ENCODE results near the gene YIPF2.

The YIPF2 gene

GRCh38 chr19:10966809-10967208 lies 38.4 kb upstream of the YIPF2 start:
- ChIA-PET CTCF (interaction anchor here (1.0 kb wide), 2 partner anchors 10 to 12 kb away, joined by 3 to 4 read pairs; no protein-coding TSS in a partner anchor), POLR2A (interaction anchor here (0.6 kb wide), 1 partner anchor 12 kb away, joined by 3 read pairs; no protein-coding TSS in a partner anchor)
- no peak overlapping the region for H3K4me3 ChIP-seq (ENCODE audit: control insufficient read depth in 1 of 7, extremely low read depth in 1 of 7, insufficient read depth in 4 of 7, low read depth in 2 of 7, low read length in 6 of 7)
- peaks cover 5 to 23% (median 14%) of the 10 kb centered on the region in 4 experiments for H3K4me1 ChIP-seq (ENCODE audit: control extremely low read depth in 1 of 4, control insufficient read depth in 4 of 4, insufficient read depth in 4 of 4, low read length in 3 of 4)
- H3K9me3 ChIP-seq (ENCODE audit: control extremely low read depth in 1 of 5, control insufficient read depth in 4 of 5, insufficient read depth in 2 of 5, low read depth in 1 of 5, low read length in 4 of 5), result no peaks in the 10 kb centered on the region
- no peak overlapping the region for H3K27ac ChIP-seq (ENCODE audit: insufficient read depth in 1 of 2, low read depth in 1 of 2, low read length in 2 of 2, poor library complexity in 1 of 2, severe bottlenecking in 2 of 2)
- peaks cover 0 to 3% (median 0%) of the 10 kb centered on the region in 4 experiments for H3K36me3 ChIP-seq (ENCODE audit: control insufficient read depth in 4 of 4, insufficient read depth in 4 of 4, low read length in 3 of 4)
- WGBS (ENCODE audit: insufficient coverage), result 94% methylated on average over 7 of the region's 8 CpGs
- H3K27me3 ChIP-seq (replicated peaks in 2 of 5; ENCODE audit: control insufficient read depth in 4 of 5, insufficient read depth in 5 of 5, low read length in 4 of 5), result no peaks in the 10 kb centered on the region
- DNase-seq, result no peak

- Histone ChIP-seq H3K27ac (ENCODE audit: insufficient read depth in 1 of 2, low read depth in 1 of 2, low read length in 2 of 2, poor library complexity in 1 of 2, severe bottlenecking in 2 of 2) (no peak overlapping the region), H3K27me3 (replicated peaks in 2 of 5; ENCODE audit: control insufficient read depth in 4 of 5, insufficient read depth in 5 of 5, low read length in 4 of 5) (no peaks in the 10 kb centered on the region), H3K4me3 (ENCODE audit: control insufficient read depth in 1 of 7, extremely low read depth in 1 of 7, insufficient read depth in 4 of 7, low read depth in 2 of 7, low read length in 6 of 7) (no peak overlapping the region), H3K4me1 (ENCODE audit: control extremely low read depth in 1 of 4, control insufficient read depth in 4 of 4, insufficient read depth in 4 of 4, low read length in 3 of 4) (peaks cover 8 to 26% (median 16%) of the 10 kb centered on the region in 4 experiments), H3K9me3 (ENCODE audit: control extremely low read depth in 1 of 5, control insufficient read depth in 4 of 5, insufficient read depth in 2 of 5, low read depth in 1 of 5, low read length in 4 of 5) (no peaks in the 10 kb centered on the region), H3K36me3 (ENCODE audit: control insufficient read depth in 4 of 4, insufficient read depth in 4 of 4, low read length in 3 of 4) (peaks cover 0 to 3% (median 0%) of the 10 kb centered on the region in 4 experiments)
- 100% methylated on average over 3 of the region's 6 CpGs for WGBS (ENCODE audit: insufficient coverage)
- POLR2A ChIA-PET, result no interaction called here
- DNase-seq, result no peak
- CTCF ChIA-PET, result no interaction called here
These were observed 37.0 kb upstream of the YIPF2 start for GRCh38 chr19:10965398-10965797.

GRCh38 chr19:10964903-10965302 lies 36.5 kb upstream of the YIPF2 start:
- Histone ChIP-seq H3K27ac (ENCODE audit: insufficient read depth in 1 of 2, low read depth in 1 of 2, low read length in 2 of 2, poor library complexity in 1 of 2, severe bottlenecking in 2 of 2) (no peak overlapping the region), H3K9me3 (ENCODE audit: control extremely low read depth in 1 of 5, control insufficient read depth in 4 of 5, insufficient read depth in 2 of 5, low read depth in 1 of 5, low read length in 4 of 5) (no peaks in the 10 kb centered on the region), H3K36me3 (ENCODE audit: control insufficient read depth in 4 of 4, insufficient read depth in 4 of 4, low read length in 3 of 4) (peaks cover 0 to 3% (median 0%) of the 10 kb centered on the region in 4 experiments), H3K4me1 (ENCODE audit: control extremely low read depth in 1 of 4, control insufficient read depth in 4 of 4, insufficient read depth in 4 of 4, low read length in 3 of 4) (peaks cover 8 to 31% (median 21%) of the 10 kb centered on the region in 4 experiments), H3K4me3 (ENCODE audit: control insufficient read depth in 1 of 7, extremely low read depth in 1 of 7, insufficient read depth in 4 of 7, low read depth in 2 of 7, low read length in 6 of 7) (no peak overlapping the region), H3K27me3 (replicated peaks in 2 of 5; ENCODE audit: control insufficient read depth in 4 of 5, insufficient read depth in 5 of 5, low read length in 4 of 5) (no peaks in the 10 kb centered on the region)
- WGBS (ENCODE audit: insufficient coverage), result 97% methylated on average over 4 of the region's 4 CpGs
- DNase-seq, result no peak
- CTCF ChIA-PET, result no interaction called here
- POLR2A ChIA-PET, result no interaction called here

GRCh38 chr19:10963865-10964264 lies 35.4 kb upstream of the YIPF2 start:
- H3K36me3 ChIP-seq (ENCODE audit: control insufficient read depth in 4 of 4, insufficient read depth in 4 of 4, low read length in 3 of 4), result peaks cover 0 to 3% (median 0%) of the 10 kb centered on the region in 4 experiments
- no peak overlapping the region for H3K27ac ChIP-seq (ENCODE audit: insufficient read depth in 1 of 2, low read depth in 1 of 2, low read length in 2 of 2, poor library complexity in 1 of 2, severe bottlenecking in 2 of 2)
- H3K9me3 ChIP-seq (ENCODE audit: control extremely low read depth in 1 of 5, control insufficient read depth in 4 of 5, insufficient read depth in 2 of 5, low read depth in 1 of 5, low read length in 4 of 5), result no peaks in the 10 kb centered on the region
- WGBS (ENCODE audit: insufficient coverage), result 96% methylated on average over 4 of the region's 4 CpGs
- DNase-seq, result no peak
- H3K4me1 ChIP-seq (ENCODE audit: control extremely low read depth in 1 of 4, control insufficient read depth in 4 of 4, insufficient read depth in 4 of 4, low read length in 3 of 4), result peaks cover 8 to 35% (median 25%) of the 10 kb centered on the region in 4 experiments
- ChIA-PET CTCF (interaction anchor here (0.6 kb wide), 2 partner anchors 9 to 13 kb away, joined by 3 read pairs; no protein-coding TSS in a partner anchor), POLR2A (no interaction called here)
- H3K27me3 ChIP-seq (replicated peaks in 2 of 5; ENCODE audit: control insufficient read depth in 4 of 5, insufficient read depth in 5 of 5, low read length in 4 of 5), result no peaks in the 10 kb centered on the region
- H3K4me3 ChIP-seq (ENCODE audit: control insufficient read depth in 1 of 7, extremely low read depth in 1 of 7, insufficient read depth in 4 of 7, low read depth in 2 of 7, low read length in 6 of 7), result no peak overlapping the region

GRCh38 chr19:10962863-10963262 lies 34.4 kb upstream of the YIPF2 start:
- H3K27ac ChIP-seq (ENCODE audit: insufficient read depth in 1 of 2, low read depth in 1 of 2, low read length in 2 of 2, poor library complexity in 1 of 2, severe bottlenecking in 2 of 2), result no peak overlapping the region
- ChIA-PET POLR2A (no interaction called here), CTCF (interaction anchor here (1.2 kb wide), 1 partner anchor 21 kb away, joined by 3 read pairs; no protein-coding TSS in a partner anchor)
- peak overlapping the region in 2 of 7 experiments; percentile 1 to 33 for H3K4me3 ChIP-seq (ENCODE audit: control insufficient read depth in 1 of 7, extremely low read depth in 1 of 7, insufficient read depth in 4 of 7, low read depth in 2 of 7, low read length in 6 of 7)
- 98% methylated on average over 6 of the region's 10 CpGs for WGBS (ENCODE audit: insufficient coverage)
- H3K27me3 ChIP-seq (replicated peaks in 2 of 5; ENCODE audit: control insufficient read depth in 4 of 5, insufficient read depth in 5 of 5, low read length in 4 of 5), result no peaks in the 10 kb centered on the region
- H3K36me3 ChIP-seq (ENCODE audit: control insufficient read depth in 4 of 4, insufficient read depth in 4 of 4, low read length in 3 of 4), result peaks cover 0 to 3% (median 0%) of the 10 kb centered on the region in 4 experiments
- no peak for DNase-seq
- H3K4me1 ChIP-seq (ENCODE audit: control extremely low read depth in 1 of 4, control insufficient read depth in 4 of 4, insufficient read depth in 4 of 4, low read length in 3 of 4), result peaks cover 8 to 31% (median 21%) of the 10 kb centered on the region in 4 experiments
- no peaks in the 10 kb centered on the region for H3K9me3 ChIP-seq (ENCODE audit: control extremely low read depth in 1 of 5, control insufficient read depth in 4 of 5, insufficient read depth in 2 of 5, low read depth in 1 of 5, low read length in 4 of 5)

- POLR2A ChIA-PET, result interaction anchor here (0.5 to 1.0 kb wide), 2 partner anchors 13 to 416 kb away, joined by 3 to 4 read pairs; no protein-coding TSS in a partner anchor
- no peaks in the 10 kb centered on the region for H3K27me3 ChIP-seq (replicated peaks in 2 of 5; ENCODE audit: control insufficient read depth in 4 of 5, insufficient read depth in 5 of 5, low read length in 4 of 5)
- CTCF ChIA-PET, result interaction anchor here (0.7 kb wide), 1 partner anchor 19 kb away, joined by 3 read pairs; no protein-coding TSS in a partner anchor
- peak overlapping the region; percentile 71 to 97 (median 90) for H3K4me3 ChIP-seq (ENCODE audit: control insufficient read depth in 1 of 7, extremely low read depth in 1 of 7, insufficient read depth in 4 of 7, low read depth in 2 of 7, low read length in 6 of 7)
- peaks cover 8 to 31% (median 21%) of the 10 kb centered on the region in 4 experiments for H3K4me1 ChIP-seq (ENCODE audit: control extremely low read depth in 1 of 4, control insufficient read depth in 4 of 4, insufficient read depth in 4 of 4, low read length in 3 of 4)
- peaks cover 0 to 3% (median 0%) of the 10 kb centered on the region in 4 experiments for H3K36me3 ChIP-seq (ENCODE audit: control insufficient read depth in 4 of 4, insufficient read depth in 4 of 4, low read length in 3 of 4)
- DNase-seq, result peak in 2 of 3 donors; percentile 69 to 77
- no peaks in the 10 kb centered on the region for H3K9me3 ChIP-seq (ENCODE audit: control extremely low read depth in 1 of 5, control insufficient read depth in 4 of 5, insufficient read depth in 2 of 5, low read depth in 1 of 5, low read length in 4 of 5)
- peak overlapping the region; percentile 70 to 84 for H3K27ac ChIP-seq (ENCODE audit: insufficient read depth in 1 of 2, low read depth in 1 of 2, low read length in 2 of 2, poor library complexity in 1 of 2, severe bottlenecking in 2 of 2)
- WGBS (ENCODE audit: insufficient coverage), result 0% methylated on average over 62 of the region's 92 CpGs
These were observed 32.8 kb upstream of the YIPF2 start for GRCh38 chr19:10961073-10961860.

Measured in common myeloid progenitor, CD34-positive (primary cell).